BJ (cell line): ENCODE data around the gene PRKAG2. TPM values are rescaled to one million over a fixed set of nuclear protein-coding genes. Genes with fewer than 3 reads are reported as not detected.

Experiments
- CTCF ChIA-PET: fragments of 350-600 bp; formaldehyde crosslinking; extraction: SDS; loops from one replicate; lab custom pipeline; 2021; ENCODE audit warnings: antibody characterized with exemption, inconsistent platforms; lab: Yijun Ruan, JAX
- POLR2A ChIA-PET: fragments of 300-600 bp; sonication (Branson Sonifier 250); formaldehyde crosslinking; extraction: SDS; loops from one replicate; lab custom pipeline; 2021; ENCODE audit warnings: antibody characterized with exemption; lab: Charles Lee
- DNase-seq: peaks from one replicate; pipeline ENCODE4 v3.0.0-alpha.2; 2011; ENCODE audit warnings: low read depth
- H3K27me3 ChIP-seq: 2 replicates; pipeline ENCODE4 v1.6.0; 2011; ENCODE audit warnings: low read length; ENCODE audit not compliant: control insufficient read depth, insufficient read depth
- H3K36me3 ChIP-seq: 2 replicates; pipeline ENCODE4 v1.5.1; 2011; ENCODE audit warnings: low read length; ENCODE audit not compliant: control insufficient read depth, insufficient read depth
- H3K4me3 ChIP-seq: 2 replicates; pipeline ENCODE4 v1.5.1; 2011; ENCODE audit warnings: low read depth, mild to moderate bottlenecking, control low read depth, low read length
- polyA plus RNA-seq: library from polyadenylated mRNA; depleted of rRNA; stranded (reverse); fragments of >200 nt; gene quantifications from 2 replicates; pipeline ENCODE4 v1.2.3, GENCODE V29; 2011
- TF ChIP-seq, protein P1 (sequence below): IDR thresholded peaks from 2 replicates; pipeline ENCODE4 v1.5.1; 2011; ENCODE audit warnings: low read depth, mild to moderate bottlenecking, control low read depth, inconsistent platforms, low read length, moderate library complexity; ENCODE audit not compliant: insufficient read depth

Gene PRKAG2
- polyA plus RNA-seq, 1 experiment = 11.3 TPM

DNA sequence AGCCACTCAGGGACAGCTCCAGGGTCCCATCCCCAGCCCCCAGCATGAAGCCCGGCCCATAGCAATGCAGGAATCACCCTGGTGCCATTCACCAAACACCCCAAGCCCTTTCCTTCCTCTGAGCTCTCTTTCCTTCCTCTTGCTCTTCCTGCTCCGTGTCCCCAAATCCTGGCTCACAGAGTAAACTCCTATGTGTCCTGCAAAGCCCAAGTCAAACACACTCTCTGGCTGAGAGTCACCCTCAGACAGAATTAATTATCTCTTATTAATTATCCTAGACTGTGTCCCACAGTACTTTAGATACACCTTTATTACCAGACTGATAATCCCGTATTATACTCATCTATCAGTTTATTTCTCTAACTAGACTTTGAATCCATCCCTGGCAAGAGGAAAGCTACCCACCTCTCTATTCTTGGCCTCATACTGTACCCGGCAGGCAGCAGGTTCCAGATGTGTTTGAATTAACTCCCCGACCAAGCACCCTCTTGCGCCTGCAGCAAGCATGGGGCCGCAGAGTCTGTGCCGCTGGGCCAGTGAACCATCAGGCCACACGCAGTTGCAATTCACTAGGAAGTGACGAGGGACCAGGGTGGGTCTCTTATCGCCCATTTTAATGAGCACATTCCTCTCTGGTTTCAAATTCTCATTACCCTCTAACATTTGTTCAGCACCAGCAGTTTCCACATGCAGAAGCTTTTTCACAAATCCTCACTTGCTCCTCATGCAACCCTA lies 86.7 kb downstream of the PRKAG2 start:
- TF ChIP-seq, protein P1, sequence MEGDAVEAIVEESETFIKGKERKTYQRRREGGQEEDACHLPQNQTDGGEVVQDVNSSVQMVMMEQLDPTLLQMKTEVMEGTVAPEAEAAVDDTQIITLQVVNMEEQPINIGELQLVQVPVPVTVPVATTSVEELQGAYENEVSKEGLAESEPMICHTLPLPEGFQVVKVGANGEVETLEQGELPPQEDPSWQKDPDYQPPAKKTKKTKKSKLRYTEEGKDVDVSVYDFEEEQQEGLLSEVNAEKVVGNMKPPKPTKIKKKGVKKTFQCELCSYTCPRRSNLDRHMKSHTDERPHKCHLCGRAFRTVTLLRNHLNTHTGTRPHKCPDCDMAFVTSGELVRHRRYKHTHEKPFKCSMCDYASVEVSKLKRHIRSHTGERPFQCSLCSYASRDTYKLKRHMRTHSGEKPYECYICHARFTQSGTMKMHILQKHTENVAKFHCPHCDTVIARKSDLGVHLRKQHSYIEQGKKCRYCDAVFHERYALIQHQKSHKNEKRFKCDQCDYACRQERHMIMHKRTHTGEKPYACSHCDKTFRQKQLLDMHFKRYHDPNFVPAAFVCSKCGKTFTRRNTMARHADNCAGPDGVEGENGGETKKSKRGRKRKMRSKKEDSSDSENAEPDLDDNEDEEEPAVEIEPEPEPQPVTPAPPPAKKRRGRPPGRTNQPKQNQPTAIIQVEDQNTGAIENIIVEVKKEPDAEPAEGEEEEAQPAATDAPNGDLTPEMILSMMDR = no peak
- H3K36me3 ChIP-seq = no peaks in the 10 kb centered on the region
- peaks cover 3% of the 10 kb centered on the region for H3K27me3 ChIP-seq
- CTCF ChIA-PET = interaction anchor here (1.0 to 5.0 kb wide), 3 partner anchors 7 to 16 kb away, joined by 3 to 44 read pairs (median 3); no protein-coding TSS in a partner anchor
- POLR2A ChIA-PET = no interaction called here
- H3K4me3 ChIP-seq = no peak overlapping the region
- DNase-seq = no peak

DNA sequence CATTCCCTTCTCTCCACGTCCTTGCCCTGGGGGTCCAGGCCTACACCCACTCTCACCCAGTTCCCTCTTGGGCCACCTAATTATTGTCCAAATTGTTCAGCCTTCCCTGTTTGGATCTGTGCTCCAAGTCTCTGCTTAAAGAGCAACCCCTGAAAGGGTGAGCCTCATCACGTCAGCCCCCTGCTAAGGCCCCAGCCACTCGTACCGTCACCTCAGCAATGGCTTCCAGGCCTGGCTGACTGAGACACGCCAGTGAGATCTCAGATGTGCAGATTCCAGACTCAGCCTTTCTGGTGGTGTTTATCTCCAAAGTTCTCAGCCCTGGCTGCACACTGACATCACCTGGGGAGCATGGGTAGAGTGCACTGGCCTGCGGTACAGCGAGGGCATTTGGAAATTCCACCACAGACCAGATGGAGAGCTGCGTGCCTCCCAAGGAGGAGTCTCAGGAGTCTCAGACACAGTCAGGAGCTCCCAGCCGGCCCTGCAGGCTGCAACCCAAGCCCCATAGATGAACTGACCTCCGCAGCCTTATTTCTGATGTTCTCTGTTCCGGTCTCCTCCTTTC lies 87.5 kb downstream of the PRKAG2 start:
- ChIA-PET CTCF (no interaction called here), POLR2A (no interaction called here)
- Histone ChIP-seq H3K27me3 (peaks cover 5% of the 10 kb centered on the region), H3K4me3 (no peak overlapping the region), H3K36me3 (no peaks in the 10 kb centered on the region)
- no peak for DNase-seq
- TF ChIP-seq, protein P1 = no peak

DNA sequence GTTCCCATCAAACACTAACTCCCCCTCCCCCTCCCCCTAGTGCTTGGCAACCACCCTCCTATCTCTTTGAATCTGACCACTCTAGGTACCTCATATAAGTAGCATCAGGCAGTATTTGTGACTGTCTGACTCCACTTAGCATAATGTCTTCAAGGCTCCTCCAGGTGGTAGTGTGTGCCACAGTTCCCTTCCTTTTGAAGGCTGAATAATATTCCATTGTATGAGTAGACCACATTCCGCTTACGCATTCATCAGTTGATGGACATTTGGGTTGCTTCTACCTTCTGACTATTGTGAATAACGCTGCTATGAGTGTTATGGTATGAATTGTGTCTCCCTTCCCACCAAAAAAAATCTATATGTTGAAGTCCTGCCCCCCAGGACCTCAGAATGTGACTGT lies 89.6 kb downstream of the PRKAG2 start:
- Histone ChIP-seq H3K4me3 (no peak overlapping the region), H3K36me3 (no peaks in the 10 kb centered on the region), H3K27me3 (peaks cover 5% of the 10 kb centered on the region)
- no peak for DNase-seq
- ChIA-PET CTCF (no interaction called here), POLR2A (no interaction called here)
- TF ChIP-seq, protein P1 = no peak

DNA sequence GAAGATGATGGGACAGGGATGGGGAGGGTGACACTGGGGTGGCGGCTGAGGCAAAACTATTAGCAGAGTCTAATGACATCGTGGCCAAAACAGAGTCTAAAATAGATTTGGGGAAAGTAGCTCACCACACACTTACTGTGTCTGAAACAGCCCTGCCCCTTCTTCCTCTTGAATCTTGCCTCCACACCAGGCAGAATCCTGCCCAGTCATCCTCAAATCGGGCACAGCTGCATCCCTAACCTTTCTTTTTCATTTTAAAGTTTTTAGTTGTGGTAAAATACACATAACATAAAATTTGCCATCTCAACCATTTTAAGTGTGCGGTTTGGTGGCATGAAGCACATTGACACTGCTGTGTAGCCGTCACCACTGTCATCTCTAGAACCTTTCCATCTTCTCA lies 90.0 kb downstream of the PRKAG2 start:
- ChIA-PET CTCF (no interaction called here), POLR2A (no interaction called here)
- no peak for DNase-seq
- Histone ChIP-seq H3K36me3 (no peaks in the 10 kb centered on the region), H3K27me3 (peaks cover 5% of the 10 kb centered on the region), H3K4me3 (no peak overlapping the region)
- TF ChIP-seq, protein P1 = no peak

DNA sequence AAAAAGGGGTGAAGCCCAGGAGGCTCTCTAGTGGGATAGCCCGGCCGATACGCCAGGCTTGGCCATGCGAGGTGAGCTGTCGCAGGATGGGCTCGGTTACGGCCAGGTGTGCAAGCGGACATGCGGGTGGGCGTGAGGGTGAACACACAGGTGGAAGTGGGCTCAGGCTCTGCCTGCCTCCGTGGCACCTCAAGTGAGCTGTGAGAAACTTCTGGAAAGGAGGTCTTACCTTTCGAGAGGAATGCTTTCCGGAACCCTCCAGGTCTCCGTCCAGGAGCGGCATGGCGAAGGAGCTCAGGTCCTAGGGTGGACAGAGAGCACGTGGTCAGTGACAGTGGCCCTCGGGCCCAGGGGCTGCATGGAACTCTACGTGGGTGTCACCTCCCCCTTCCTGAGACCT lies 90.7 kb downstream of the PRKAG2 start:
- ChIA-PET CTCF (interaction anchor here (0.6 to 1.0 kb wide), 2 partner anchors 25 to 32 kb away, joined by 3 to 4 read pairs; no protein-coding TSS in a partner anchor), POLR2A (no interaction called here)

More for the DNA sequence above, 90.7 kb downstream of the PRKAG2 start:
- H3K4me3 ChIP-seq = no peak overlapping the region
- H3K27me3 ChIP-seq = peaks cover 6% of the 10 kb centered on the region
- no peaks in the 10 kb centered on the region for H3K36me3 ChIP-seq
- no peak for DNase-seq
- TF ChIP-seq, protein P1 = no peak
